Jurkat, Clone E6-1 (cell line): Measurements from ENCODE around the gene BLACAT1.
"Not testable (repeated sequence)": the region's sequence is repeated elsewhere in the genome, so short reads cannot be mapped to it uniquely, and the experiment has no call there.

Experiments used
- DNase-seq: peaks from one replicate; pipeline ENCODE4 v3.0.0-alpha.2; 2011; ENCODE audit warnings: low read depth, low spot score
- H3K4me3 ChIP-seq: 2 replicates; pipeline ENCODE4 v1.5.1; 2011; ENCODE audit warnings: mild to moderate bottlenecking, low read length, control low read depth, moderate library complexity

BLACAT1 gene

GRCh38 chr1:205486258-205486657 is 30.4 kb upstream of the BLACAT1 start:
- H3K4me3 ChIP-seq, result no peak overlapping the region
- peak; percentile 80 for DNase-seq

DNA sequence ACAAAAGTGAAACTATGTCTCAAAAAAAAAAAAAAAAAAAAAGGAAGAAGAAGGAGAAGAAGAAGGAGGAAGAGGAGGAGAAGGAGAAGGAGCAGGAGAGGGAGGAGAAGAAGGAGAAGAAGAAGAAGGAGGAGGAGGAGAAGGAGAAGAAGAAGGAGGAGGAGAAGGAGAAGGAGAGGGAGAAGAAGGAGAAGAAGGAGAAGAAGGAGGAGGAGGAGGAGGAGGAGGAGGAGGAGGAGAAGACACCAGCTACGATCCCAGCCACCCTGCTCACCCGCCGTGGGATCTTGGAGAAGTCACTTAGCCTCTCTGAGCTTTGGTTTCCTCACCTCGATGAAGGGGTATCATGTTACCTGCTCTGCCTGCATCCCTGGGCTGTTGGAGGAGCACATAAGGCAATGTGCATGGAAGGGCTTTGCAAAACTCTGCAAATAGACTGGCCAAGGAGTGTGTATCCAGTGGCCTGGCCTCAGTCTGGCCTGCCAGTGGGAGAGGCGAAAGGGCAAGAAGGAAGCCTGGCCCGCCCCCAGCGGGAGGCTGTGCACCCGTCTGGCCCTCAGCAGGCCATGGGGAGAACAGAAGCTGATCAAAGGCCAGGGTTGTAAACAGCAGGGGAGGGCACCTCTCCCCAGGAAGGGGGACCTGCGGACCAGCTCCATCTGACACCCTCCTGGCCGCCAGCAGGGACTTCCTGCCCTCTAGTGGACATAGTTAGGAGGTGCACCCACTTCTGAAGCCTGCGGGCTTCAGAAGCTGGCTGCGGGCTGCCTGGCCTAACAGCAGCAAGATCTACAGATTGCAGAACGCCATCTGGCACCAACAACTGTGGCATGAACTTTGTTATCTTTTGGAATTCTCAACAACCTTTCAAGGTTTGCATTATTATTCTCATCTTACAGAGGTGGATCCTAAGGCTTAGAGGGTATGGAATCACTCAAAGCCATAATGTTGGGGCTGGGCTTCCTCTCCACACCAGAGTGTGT is 29.4 kb upstream of the BLACAT1 start:
- DNase-seq, result peak; percentile 90
- peak overlapping the region; percentile 2; the same call in 1 of the 2 replicates for H3K4me3 ChIP-seq

GRCh38 chr1:205483372-205483771 is 27.5 kb upstream of the BLACAT1 start:
- no peak for DNase-seq

GRCh38 chr1:205482587-205482986 is 26.7 kb upstream of the BLACAT1 start:
- not testable (repeated sequence) for H3K4me3 ChIP-seq, DNase-seq

More at GRCh38 chr1:205483372-205483771, 27.5 kb upstream of the BLACAT1 start:
- no peak overlapping the region for H3K4me3 ChIP-seq

DNA sequence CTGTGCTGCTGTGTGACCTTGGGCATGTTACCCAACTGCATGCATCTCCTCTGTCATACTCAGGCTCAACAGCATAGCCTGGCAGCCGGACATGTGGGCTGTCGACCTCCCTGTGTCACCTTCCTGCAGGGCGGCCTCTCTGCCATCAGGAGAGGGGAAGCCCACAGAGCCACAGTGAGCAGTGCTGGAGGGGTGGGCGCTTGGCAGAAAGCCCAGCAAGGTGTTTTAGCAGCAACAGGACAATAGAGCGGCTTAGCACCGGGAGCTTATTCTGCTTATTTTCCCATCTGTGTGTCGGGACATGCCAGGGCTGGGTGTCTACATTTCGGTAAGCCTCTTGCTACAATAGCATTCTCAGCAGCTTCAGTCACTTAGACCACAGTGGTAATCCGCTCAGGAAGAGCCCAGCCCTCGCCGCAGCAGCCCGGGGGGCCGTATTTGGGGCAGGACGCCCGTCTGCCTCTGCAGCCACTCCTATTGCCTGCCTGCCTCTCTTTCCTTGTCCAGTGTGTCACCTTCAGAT is 25.8 kb upstream of the BLACAT1 start:
- no peak for DNase-seq
- no peak overlapping the region for H3K4me3 ChIP-seq

GRCh38 chr1:205481218-205481617 is 25.4 kb upstream of the BLACAT1 start:
- H3K4me3 ChIP-seq, result no peak overlapping the region
- DNase-seq, result no peak

DNA sequence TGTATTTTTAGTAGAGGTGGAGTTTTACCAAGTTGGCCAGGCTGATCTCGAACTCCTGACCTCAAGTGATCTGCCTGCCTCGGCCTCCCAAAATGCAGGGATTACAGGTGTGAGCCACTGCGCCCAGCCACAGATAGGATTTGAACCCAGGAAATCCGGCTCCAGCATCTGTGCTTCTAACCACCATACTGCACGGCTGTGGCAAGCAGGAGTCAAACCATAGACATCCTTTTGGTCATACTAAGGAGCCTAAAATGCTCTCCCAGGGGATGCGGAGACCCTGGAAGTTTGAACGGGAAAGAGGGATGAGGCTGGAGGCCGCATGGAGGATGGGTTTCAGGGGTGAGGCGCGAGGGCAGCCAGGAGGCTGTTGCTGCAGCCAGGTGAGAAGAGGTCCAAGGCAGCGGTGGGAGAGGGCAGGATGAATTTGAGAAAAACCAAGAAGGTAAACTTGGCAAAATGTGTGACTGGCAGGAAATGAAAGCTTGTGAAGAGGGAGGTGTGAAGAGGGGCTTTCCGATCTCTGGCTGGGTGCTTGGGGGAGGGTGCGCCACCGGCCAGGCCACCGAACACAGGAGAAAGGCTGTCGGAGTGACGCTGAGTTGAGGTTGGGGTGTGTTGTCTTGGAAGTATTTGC is 24.6 kb upstream of the BLACAT1 start:
- DNase-seq, result no peak
- no peak overlapping the region for H3K4me3 ChIP-seq

- DNase-seq, H3K4me3 ChIP-seq: not testable (repeated sequence)
Measured at GRCh38 chr1:205478985-205479384, 23.1 kb upstream of the BLACAT1 start.

GRCh38 chr1:205477759-205478247 is 22.0 kb upstream of the BLACAT1 start:
- DNase-seq, result no peak
- no peak overlapping the region for H3K4me3 ChIP-seq

- H3K4me3 ChIP-seq, result no peak overlapping the region
- DNase-seq, result no peak
Measured at GRCh38 chr1:205477121-205477758, 21.4 kb upstream of the BLACAT1 start.

DNA sequence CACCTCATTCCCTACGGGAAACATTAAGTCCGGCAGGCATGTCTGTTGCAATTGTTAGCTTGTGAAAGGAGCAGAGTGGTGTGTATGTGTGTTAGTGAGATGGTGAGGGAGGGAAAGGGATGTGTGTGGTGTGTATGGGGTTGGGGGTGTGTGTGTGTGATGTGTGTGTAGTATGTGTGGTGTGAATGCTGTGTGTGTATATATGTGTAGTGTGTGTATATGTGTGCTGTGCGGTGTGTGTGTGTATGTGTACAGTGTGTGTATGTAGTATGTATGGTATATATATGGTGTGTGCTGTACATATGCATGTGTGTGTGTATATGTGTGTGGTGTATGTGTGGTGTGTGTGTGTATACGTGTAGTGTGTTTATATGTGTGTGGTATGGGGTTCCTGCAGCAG is 20.8 kb upstream of the BLACAT1 start:
- DNase-seq, result no peak
- H3K4me3 ChIP-seq, result no peak overlapping the region

- no peak overlapping the region for H3K4me3 ChIP-seq
- DNase-seq, result no peak
Measured at GRCh38 chr1:205475855-205476254, 20.0 kb upstream of the BLACAT1 start.

GRCh38 chr1:205474571-205474970 is 18.7 kb upstream of the BLACAT1 start:
- DNase-seq, result no peak
- no peak overlapping the region for H3K4me3 ChIP-seq

GRCh38 chr1:205473966-205474365 is 18.1 kb upstream of the BLACAT1 start:
- no peak overlapping the region for H3K4me3 ChIP-seq
- DNase-seq, result no peak

- no peak overlapping the region for H3K4me3 ChIP-seq
- no peak for DNase-seq
Measured at GRCh38 chr1:205473475-205473874, 17.6 kb upstream of the BLACAT1 start.

- DNase-seq, result no peak
- no peak overlapping the region for H3K4me3 ChIP-seq
Measured at GRCh38 chr1:205472737-205473441, 17.0 kb upstream of the BLACAT1 start.

- DNase-seq, result no peak
- no peak overlapping the region for H3K4me3 ChIP-seq
Measured at GRCh38 chr1:205470131-205470530, 14.3 kb upstream of the BLACAT1 start.

GRCh38 chr1:205466595-205467220 is 10.9 kb upstream of the BLACAT1 start:
- no peak overlapping the region for H3K4me3 ChIP-seq
- DNase-seq, result no peak
